NCI-H526 (cell line): ENCODE results near the gene PROC.

Experiments used
- DNase-seq, 2 experiments: peaks; one replicate each; lab custom pipeline; 2025; lab: John Stamatoyannopoulos, UW

The PROC gene

GRCh38 chr2:127456960-127457359 is 38.7 kb downstream of the PROC start:
- no peak for DNase-seq

GRCh38 chr2:127462461-127462860 is 44.2 kb downstream of the PROC start:
- DNase-seq, result no peak

GRCh38 chr2:127463155-127463991 is 45.1 kb downstream of the PROC start:
- no peak for DNase-seq

GRCh38 chr2:127464470-127465257 is 46.4 kb downstream of the PROC start:
- no peak for DNase-seq

- peak in 1 of 2 experiments; percentile 44 for DNase-seq
Measured at GRCh38 chr2:127465258-127465657, 47.0 kb downstream of the PROC start.

GRCh38 chr2:127469051-127469450 is 50.8 kb downstream of the PROC start:
- DNase-seq, result no peak

GRCh38 chr2:127469974-127470373 is 51.7 kb downstream of the PROC start:
- DNase-seq, result no peak

- peak; percentile 43 to 61 for DNase-seq
Measured at GRCh38 chr2:127471286-127471988, 53.2 kb downstream of the PROC start.

GRCh38 chr2:127472268-127472667 is 54.0 kb downstream of the PROC start:
- DNase-seq, result no peak

GRCh38 chr2:127475788-127476187 is 57.6 kb downstream of the PROC start:
- no peak for DNase-seq
